Right ventricle myocardium inferior (tissue), 1 donor: ENCODE results near the gene TMEM120B. TPM values are rescaled to one million over a fixed set of nuclear protein-coding genes. Genes with fewer than 3 reads are reported as not detected.
A peak's percentile ranks its signal among the peaks of the same experiment; 100 is the strongest.

Experiments
- ATAC-seq: fragments of 200-7000 bp; cut with Tn5 transposase; one replicate; pipeline ENCODE4 v1.9.1; 2020; ENCODE audit warnings: mild to moderate bottlenecking, moderate library complexity
- DNase-seq: peaks from one replicate; pipeline ENCODE4 v3.0.0; 2021; ENCODE audit errors: missing footprints
- intact Hi-C: fragments of 100-400 bp; cut with DNase I; formaldehyde crosslinking; loops from one replicate; pipeline ENCODE4 v1.11.0; 2022
- total RNA-seq: library from RNA; stranded (reverse); fragmentation: NEBNext Ultra II Directional; extraction: Animal tissue kit (Norgen Biotek cat#: 25700); gene quantifications from one replicate; pipeline ENCODE4 v1.2.1, GENCODE V29; 2021
- donor health status: DM: no; HTN: yes; CAD: no; lungs with severe emphysema.

Gene TMEM120B
- total RNA-seq, 1 donor from 2014 or later = 10.3 TPM

DNA sequence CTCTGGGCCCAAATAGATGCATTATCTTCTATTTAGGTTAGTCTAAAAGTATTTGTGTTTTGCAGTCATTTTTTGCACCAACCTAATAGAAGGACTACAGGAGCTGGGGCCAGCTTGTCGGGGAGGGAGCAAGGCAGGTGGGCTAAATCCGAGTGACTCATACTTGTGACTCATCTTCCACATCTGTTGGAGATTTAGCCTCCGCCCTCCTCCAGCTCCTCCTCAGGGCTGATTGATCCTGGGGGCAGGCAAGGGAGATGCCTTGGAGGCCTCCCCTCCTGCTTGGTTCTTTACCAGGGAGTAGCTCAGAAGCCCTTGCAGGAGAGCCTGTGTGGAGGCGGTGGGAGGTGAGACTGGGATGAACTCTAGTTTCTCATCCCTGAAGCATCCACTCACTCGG is 53.0 kb downstream of the TMEM120B start:
- intact Hi-C loops = no loop called here
- ATAC-seq (no peak), DNase-seq (no peak)

GRCh38 chr12:121766290-121767039 is 53.9 kb downstream of the TMEM120B start:
- DNase-seq (no peak), ATAC-seq (no peak)
- intact Hi-C loops = no loop called here

- ATAC-seq = peak; percentile 82
- peak; percentile 78 for DNase-seq
- intact Hi-C loops = loop anchor here (2.0 kb wide), 1 partner anchor 59 kb away; no protein-coding TSS in a partner anchor
Observed at GRCh38 chr12:121767525-121768016, 55.0 kb downstream of the TMEM120B start.

DNA sequence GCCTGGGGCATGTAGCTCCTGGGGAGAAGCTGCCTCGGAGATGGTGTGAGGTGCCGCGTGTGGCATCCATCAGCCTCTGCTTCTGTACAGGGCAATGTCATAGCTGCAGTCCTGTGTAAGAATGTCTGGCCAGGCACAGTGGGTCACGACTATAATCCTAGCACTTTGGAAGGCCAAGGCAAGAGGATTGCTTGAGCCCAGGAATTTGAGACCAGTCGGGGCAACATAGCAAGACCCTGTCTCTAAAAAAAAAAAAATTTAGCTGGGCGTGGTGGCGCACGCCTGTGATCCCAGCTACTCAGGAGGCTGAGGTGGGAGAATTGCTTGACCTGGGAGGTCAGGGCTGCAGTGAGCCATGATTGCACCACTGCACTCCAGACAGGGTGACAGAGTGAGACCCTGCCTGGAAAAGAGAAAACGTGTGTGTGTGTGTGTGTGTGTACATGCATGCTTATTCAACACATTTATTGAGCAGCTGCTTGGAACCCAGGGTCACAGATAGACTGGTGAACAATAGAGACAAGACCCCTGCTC is 56.8 kb downstream of the TMEM120B start:
- DNase-seq = peak; percentile 35
- intact Hi-C loops = loop anchor here (2.0 kb wide), 1 partner anchor 61 kb away; no protein-coding TSS in a partner anchor
- ATAC-seq = no peak

DNA sequence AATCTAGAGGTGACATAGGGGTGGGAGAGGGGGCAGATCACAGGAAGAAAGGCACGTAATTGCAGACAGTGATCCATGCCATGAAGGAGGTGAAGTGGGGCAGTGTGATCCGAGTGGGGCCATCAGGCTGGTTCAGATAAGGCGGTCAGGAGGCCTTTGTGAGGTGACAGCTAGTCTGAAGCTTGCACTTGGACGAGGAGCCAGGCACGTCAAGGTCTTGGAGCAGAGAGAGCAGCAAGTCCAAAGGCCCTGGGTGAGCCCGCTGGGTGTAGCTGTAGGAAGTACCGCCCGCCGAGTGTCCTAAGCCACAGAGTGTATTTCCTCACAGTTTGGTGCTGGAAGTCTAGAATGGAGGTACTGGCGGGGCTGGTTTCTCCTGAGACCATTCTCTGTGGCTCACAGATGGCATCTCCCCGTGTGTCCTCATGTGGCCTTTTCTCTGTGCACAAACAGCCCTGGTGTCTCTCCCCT is 57.3 kb downstream of the TMEM120B start:
- DNase-seq (peak; percentile 75), ATAC-seq (peak; percentile 37)
- intact Hi-C loops = loop anchor here (2.0 kb wide), 1 partner anchor 61 kb away; no protein-coding TSS in a partner anchor

GRCh38 chr12:121770388-121770787 is 57.8 kb downstream of the TMEM120B start:
- DNase-seq = no peak
- ATAC-seq = no peak
- intact Hi-C loops = no loop called here

- DNase-seq (peak; percentile 65), ATAC-seq (no peak)
- intact Hi-C loops = no loop called here
Observed at GRCh38 chr12:121770813-121771625, 58.5 kb downstream of the TMEM120B start.

DNA sequence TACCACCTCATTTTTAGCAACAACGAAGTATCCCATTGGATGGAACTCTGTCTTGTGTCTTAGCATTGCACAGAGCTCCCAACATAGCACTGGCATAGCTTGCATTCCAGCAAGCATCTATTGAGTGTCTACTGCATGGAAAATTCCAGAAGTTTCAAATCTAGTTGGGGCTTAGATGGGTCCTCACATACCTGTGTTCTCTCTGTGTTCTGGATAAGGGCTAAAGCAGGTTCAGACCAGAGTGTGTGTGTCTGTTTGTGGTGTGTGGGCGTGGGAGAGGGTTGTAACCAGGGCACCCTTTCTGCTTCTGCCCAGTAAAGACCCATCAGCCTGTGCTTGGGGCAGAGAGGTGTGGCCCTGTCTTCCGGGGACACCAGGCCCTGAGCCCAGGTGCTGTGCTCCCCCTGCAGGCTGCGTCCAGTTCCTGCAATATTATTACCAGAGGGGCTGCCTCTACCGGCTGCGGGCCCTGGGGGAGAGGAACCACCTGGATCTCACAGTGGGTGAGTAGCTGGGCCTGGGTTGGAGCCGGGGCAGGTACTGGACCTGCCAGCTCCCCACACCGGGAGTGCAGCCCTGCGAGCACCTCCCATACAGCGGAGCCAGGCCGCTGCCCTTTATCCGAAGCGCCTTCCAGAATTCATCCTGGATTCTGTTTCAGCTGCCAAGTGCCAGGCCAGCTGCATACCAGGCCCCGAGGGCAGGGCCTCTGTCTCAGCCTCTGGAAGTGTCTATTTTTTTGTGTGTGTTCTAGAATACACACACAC is 60.6 kb downstream of the TMEM120B start:
- intact Hi-C loops = loop anchor here (1.0 kb wide), 1 partner anchor 76 kb away; no protein-coding TSS in a partner anchor
- peak; percentile 74 for ATAC-seq
- DNase-seq = peak; percentile 85

DNA sequence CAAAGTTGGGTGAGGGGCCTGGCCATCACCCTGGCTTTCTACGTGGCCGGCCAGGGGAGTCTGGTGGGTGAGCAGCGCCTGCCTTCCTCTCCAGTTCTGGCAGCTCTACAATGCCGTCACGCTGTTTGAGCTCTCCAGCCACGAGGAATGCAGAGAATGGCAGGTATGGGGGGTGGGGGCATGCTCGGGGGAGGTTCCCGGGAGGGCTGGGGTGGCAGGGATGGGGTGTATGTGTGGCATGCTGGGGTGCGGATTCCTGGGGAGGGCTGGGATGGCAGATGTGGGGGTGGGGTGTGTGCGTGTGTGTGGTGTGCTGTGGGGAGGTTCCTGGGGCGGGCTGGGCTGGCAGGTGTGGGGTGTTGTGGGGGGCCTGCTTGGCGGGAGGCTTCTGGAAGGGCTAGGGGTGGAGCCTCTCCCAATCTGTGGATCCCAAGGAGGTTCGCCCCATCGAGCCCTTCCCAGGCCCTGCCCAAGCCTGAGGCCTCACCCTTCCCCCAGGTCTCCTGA is 62.5 kb downstream of the TMEM120B start:
- DNase-seq (peak; percentile 43), ATAC-seq (no peak)
- intact Hi-C loops = loop anchor here (2.0 kb wide), 1 partner anchor 20 kb away; no protein-coding TSS in a partner anchor

GRCh38 chr12:121775501-121775900 is 62.9 kb downstream of the TMEM120B start:
- ATAC-seq (no peak), DNase-seq (no peak)
- intact Hi-C loops = loop anchor here (2.0 kb wide), 1 partner anchor 19 kb away; no protein-coding TSS in a partner anchor

GRCh38 chr12:121776190-121777098 is 63.9 kb downstream of the TMEM120B start:
- peak; percentile 94 for DNase-seq
- ATAC-seq = peak; percentile 45
- intact Hi-C loops = loop anchor here (2.0 kb wide), 1 partner anchor 36 kb away; no protein-coding TSS in a partner anchor

DNA sequence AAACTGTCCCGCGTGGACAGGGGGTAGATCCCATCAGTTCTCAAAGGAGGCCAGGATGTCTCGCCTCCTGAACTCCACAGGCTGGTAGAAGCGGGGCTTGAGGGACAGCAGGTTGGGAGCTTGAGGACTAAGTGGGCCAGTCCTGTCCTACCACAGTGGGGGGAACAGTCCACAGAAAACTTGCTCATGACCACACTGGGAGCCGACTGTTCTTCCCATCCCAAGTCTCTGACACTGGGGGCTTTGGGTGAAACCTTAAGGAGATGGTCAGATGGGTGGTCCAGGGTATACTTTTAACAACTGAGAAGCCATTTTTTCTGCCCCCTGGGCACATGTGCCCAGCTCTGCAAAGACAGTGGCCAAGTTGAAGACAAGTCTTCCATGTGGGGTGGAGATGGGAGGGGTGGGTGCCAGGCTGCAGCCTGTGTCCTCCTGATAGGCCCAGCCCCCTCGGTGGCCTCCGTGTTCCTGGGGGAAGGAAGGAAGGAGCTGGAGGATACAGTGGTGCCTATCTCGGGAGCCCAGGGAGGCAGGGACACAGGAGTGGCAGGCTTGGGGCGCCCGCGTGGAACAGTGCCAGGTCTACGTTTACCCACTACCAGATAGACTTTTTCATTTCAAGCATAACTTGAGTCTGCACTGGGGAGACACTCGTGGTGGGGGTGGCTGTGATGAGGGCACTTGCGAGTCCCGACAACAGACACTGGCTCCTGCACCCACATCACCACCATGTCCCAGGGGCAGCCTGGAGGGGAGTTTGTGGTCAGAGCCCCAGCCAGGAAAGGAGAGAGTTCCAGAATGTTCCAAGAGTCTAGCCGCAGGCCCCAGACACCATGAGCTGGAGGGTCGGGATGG is 66.2 kb downstream of the TMEM120B start:
- intact Hi-C loops = no loop called here
- ATAC-seq (no peak), DNase-seq (peak; percentile 44)

- ATAC-seq (no peak), DNase-seq (peak; percentile 58)
- intact Hi-C loops = no loop called here
Observed at GRCh38 chr12:121779422-121779895, 66.9 kb downstream of the TMEM120B start.

GRCh38 chr12:121780429-121780828 is 67.9 kb downstream of the TMEM120B start:
- DNase-seq (no peak), ATAC-seq (no peak)
- intact Hi-C loops = no loop called here

DNA sequence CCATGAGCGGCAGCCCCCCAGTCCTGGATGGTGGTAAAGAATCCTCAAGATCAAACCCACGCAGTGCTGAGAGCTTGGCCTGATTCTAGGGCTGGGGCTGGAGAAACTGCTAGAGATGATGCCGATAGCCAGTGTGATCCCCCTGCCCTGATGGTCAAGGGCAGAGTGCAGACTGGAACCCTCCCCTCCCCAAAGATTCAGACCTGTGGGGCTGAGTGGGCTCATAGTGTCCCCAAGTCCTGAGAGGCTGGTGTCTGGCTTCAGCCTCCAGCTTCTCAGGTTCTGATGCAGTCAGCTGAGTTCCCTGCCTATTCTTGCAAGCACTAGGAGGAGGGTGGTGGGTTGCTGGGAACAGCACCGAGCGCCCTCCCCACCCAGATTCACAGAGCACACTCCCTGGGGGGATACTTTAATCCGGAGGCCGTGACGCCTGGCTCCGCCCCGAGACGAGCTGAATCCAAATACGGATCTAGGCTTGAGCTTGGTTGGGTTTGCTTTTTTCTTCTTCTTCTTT is 69.0 kb downstream of the TMEM120B start:
- intact Hi-C loops = no loop called here
- DNase-seq = peak; percentile 70
- no peak for ATAC-seq
